Femur (tissue), 1 donor: Measurements from ENCODE around the gene MANBA.

Experiments
- DNase-seq: peaks from one replicate; pipeline ENCODE4 v3.0.0-alpha.2; 2017

MANBA gene

DNA sequence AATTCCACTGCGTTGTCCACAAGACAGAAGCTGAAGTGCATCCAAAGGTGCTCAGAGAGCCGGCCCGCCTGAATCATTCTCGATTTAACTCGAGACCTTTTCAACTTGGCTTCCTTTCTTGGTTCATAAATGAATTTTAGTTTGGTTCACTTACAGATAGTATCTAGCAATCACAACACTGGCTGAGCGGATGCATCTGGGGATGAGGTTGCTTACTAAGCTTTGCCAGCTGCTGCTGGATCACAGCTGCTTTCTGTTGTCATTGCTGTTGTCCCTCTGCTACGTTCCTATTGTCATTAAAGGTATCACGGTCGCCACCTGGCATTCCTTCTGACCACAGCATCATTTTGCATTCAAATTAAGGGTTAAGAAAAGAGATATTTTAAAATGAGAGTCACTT is 144.1 kb downstream of the MANBA start:
- peak; percentile 33 for DNase-seq

GRCh38 chr4:102614801-102615200 is 146.0 kb downstream of the MANBA start:
- DNase-seq = no peak

GRCh38 chr4:102612824-102613366 is 147.9 kb downstream of the MANBA start:
- no peak for DNase-seq

DNA sequence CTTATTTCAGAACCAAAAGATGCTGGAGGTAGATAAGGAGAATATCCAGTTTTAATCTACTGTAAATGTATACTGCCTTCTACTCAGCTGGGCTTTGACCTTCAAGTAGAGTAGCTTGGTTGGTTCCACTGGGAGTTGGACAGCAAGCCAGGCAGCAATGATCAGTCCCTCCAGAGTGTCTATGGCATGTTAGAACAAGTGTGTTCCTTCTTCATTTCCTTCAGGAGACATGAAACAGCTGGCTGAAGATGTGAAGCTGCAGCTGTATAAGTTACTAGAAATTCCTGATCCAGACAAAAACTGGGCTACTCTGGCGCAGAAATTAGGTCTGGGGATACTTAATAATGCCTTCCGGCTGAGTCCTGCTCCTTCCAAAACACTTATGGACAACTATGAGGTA is 148.6 kb downstream of the MANBA start:
- DNase-seq = no peak

DNA sequence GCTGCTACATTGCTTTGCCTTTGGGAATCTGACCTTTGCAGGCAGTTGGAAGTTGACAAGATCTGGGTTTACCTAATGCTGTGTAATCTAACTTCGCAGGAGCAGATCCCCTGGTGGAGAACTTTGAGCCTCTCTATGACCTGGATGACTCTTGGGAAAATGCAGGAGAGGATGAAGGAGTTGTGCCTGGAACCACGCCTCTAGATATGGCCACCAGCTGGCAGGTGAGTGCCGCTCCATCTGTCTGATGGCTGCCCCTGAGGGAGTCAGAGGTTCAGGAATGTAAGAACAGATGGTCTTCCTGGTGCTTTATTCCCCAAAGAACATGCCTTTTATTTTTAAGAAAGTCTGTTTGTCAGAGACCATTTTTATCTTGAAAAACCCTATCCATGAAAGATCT is 150.3 kb downstream of the MANBA start:
- DNase-seq = no peak

DNA sequence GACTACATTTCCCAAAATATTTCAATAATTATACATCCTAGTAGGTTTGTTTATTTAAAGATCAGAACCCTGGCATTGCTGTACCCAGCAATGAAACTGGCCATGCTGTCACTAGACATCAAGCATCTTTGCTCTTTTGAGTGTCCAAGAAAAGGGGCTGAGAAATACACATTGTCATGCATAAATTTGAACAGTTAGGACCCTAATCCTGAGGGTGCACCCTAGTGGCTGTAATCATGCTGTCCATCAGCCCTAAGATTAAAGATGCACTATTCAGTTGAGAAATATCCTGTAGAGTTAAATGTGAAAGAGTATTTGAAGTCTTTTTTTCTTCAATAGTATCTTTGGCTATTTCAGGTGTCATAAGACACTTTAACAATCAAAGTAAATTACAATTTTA is 150.8 kb downstream of the MANBA start:
- DNase-seq = no peak

- no peak for DNase-seq
These were observed 152.6 kb downstream of the MANBA start for GRCh38 chr4:102608190-102608589.

DNA sequence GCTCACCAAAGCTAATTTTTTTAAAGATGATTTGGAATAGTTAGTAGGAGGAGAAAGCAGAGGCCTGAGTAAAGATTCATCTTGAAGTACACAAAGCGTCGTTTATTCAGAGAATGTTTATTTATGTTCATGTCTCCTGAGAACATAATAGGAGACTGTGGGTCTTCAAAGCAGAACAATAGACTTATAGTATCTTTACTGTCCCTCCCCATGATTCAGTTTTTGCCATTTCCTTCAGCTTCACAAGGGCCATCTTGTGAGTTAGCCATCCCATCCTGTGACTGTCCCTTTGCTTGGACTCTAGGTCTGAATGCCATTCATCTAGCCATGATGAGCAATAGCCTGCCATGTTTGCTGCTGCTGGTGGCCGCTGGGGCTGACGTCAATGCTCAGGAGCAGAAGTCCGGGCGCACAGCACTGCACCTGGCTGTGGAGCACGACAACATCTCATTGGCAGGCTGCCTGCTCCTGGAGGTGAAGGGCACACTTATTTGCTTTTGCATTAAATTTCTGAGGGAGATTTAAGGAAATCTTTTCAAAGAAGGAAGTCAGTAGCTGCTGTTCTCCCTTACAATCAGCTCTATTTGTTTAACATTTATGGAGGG is 153.8 kb downstream of the MANBA start:
- no peak for DNase-seq

DNA sequence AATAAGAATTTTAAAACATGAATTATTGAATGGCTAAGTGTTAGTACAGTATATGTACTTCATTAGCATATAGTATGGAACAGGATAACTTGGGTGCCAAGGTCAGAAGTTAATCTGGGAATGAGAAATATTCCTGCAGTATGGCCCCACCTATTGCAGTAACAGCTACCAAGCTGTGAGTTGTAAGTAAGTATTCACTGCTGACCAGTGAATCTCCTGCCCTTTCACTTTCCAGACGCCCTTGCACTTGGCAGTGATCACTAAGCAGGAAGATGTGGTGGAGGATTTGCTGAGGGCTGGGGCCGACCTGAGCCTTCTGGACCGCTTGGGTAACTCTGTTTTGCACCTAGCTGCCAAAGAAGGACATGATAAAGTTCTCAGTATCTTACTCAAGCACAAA is 154.5 kb downstream of the MANBA start:
- DNase-seq = no peak

- no peak for DNase-seq
These were observed 156.4 kb downstream of the MANBA start for GRCh38 chr4:102604222-102604940.

DNA sequence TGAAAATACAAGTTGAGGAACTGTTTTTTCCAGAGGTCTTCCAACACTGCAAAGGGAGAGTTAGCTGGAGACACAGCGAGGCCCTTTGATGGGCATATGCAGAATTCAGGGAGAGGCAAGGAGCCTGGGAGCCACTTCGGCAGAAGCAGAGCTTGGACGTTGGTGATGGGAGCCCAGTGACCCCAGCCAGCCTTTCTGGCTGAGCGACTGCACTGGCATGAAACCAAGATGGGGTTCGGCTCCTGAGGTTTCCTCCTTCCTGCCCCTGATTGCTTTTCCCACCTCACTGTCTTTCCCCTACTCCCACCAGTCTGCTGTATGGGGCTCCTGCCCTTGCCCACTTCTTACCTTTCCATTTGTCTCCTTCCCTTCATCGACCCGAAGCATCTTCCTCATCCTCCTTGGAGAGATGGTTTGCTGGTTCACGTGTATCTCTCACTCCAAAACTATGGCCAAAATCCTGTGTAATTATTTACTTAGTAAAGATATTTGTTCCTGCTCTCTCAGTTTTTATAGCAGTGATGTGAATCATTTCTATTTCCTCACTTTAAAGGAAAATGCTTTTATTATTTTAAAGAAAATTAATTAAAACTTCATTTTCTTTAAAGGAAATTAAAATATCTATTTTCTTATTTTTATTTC is 159.1 kb downstream of the MANBA start:
- no peak for DNase-seq

GRCh38 chr4:102600689-102601088 is 160.1 kb downstream of the MANBA start:
- no peak for DNase-seq

GRCh38 chr4:102599886-102600285 is 160.9 kb downstream of the MANBA start:
- DNase-seq = no peak

DNA sequence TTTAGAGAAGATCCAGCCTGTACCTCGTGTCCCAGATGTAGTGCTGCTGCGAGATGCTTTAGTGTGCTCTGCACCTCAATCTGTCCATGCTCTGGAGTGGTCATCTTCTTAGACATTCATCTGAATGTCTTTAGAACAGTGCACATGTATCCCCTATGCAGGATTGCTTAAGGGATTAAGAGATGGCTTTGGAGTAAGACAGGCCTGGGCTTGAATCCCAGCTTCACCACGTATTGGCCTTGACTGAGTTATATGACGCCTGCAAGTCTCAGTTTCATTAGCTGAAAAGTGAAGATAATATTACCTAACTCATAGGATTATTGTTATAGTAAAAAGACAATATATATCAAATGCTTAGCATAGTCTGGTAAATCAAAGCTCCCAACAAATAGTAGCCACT is 161.3 kb downstream of the MANBA start:
- no peak for DNase-seq

DNA sequence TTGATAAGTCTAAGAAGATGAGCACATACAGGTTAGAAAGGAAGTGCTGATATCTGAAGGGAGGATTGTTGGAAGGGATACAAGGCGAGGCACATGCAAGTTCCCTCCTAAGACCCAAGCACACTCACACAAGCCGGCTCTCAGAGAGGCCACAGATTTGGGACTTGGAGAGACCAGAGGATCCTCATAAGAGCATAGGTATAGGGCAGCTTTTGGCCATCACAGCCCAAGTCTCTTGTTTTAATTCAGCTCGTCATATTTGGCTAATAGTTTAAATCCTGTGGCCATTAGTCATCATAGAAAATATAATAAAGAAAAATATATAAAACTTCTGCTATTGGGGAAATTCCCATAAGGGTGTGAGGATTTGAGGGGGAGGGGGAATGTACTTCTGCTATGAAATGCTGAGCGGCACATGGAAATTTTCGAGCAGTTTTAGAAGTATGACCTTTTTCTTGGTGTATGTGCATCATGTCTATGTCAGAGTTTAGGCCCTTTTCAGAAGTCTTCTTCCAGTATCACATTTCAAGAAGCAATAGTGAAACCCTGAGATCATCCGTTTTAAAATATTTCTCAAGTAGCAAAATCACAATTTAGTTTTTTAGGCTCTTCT is 161.9 kb downstream of the MANBA start:
- DNase-seq = no peak

DNA sequence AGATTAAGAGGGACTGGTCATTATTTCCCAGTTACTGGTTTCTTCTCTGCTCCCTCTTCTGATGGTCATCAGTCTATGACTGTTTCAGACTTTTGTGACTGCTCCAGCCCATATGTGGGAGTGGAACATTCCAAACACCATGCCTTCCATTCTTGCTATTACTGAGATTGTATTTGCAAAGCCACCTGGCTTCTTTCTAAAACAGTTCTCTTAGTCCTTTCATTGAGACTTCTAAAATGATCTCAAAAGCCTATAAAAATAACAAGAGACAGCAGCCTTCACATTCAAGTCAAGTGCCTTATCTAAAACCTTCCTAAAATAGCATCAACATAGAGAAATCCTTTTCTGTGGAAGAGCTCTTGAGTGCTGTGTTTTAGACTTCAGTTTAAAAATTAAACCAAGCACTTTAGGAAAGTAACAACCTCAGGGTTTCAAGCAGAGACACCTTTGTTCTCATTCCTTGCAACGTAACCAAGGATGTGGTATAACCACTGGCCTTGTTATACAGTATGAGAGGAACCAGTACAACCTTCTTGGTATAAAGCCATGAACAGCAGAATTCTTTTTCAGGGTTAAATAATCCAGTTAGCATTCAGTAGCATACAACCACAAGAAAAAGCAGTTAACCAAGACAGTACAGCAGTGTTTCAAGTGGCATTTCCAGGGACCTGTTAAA is 162.5 kb downstream of the MANBA start:
- no peak for DNase-seq

- DNase-seq = no peak
These were observed 164.2 kb downstream of the MANBA start for GRCh38 chr4:102596532-102596931.

DNA sequence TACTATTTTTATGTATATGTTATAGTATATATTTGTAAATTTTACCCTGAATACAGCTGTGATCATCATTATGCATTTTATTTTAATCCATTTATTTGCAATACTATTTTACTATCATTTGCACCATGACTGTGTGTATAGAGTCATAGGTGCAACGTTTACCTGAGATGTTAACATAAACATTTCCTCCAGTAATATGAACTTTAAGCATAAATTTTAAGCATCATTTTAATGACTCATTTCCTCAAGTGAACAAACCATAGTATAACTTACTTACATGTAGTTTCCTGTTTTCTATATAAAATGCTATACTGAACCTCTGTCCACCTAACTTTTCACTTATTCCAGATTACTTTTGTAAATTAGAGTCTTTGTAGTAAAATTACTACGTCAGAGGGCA is 166.8 kb downstream of the MANBA start:
- no peak for DNase-seq

DNA sequence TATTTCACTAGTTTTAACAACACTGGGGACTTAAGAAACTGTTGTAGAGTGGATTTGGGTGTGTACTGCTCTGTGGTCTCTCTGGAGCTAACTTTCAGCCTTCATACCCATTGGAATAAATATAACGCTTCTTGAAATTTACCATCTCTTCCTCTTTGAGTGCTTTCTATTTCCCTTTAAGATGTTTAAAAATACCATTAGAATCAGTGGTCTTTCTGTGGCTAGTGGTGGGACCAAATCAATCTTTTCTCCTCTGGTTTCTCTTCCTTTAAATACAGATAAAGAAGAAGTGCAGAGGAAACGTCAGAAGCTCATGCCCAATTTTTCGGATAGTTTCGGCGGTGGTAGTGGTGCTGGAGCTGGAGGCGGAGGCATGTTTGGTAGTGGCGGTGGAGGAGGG is 167.6 kb downstream of the MANBA start:
- no peak for DNase-seq

DNA sequence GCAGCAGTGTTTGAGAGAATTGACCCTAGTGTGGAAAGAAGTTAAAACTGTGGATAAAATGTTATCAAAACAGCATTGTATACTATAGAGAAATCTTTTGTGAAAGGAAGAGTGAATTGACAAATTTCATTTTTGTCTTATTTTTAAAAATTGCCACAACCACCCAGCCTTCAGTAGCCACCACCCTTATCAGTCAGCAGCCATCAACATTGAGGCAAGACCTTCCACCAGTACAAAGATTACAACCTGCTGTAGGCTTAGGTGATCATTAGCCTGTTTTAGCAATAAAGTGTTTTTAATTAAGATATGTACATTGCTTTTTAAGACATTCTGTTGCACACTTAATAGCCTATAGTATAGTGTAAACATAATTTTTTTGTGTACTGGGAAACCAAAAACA is 168.5 kb downstream of the MANBA start:
- DNase-seq = no peak

- no peak for DNase-seq
These were observed 171.0 kb downstream of the MANBA start for GRCh38 chr4:102589743-102590142.

GRCh38 chr4:102586644-102587021 is 174.1 kb downstream of the MANBA start:
- DNase-seq = no peak

- no peak for DNase-seq
These were observed 174.6 kb downstream of the MANBA start for GRCh38 chr4:102586002-102586643.
